Hindlimb muscle (tissue), 1 donor: ENCODE measurements around the gene GJA5. TPM values are rescaled to one million over a fixed set of nuclear protein-coding genes. Genes with fewer than 3 reads are reported as not detected.

Experiments
- DNase-seq: peaks from one replicate; pipeline ENCODE4 v3.0.0-alpha.2; 2013
- polyA plus RNA-seq: library from polyadenylated mRNA; unstranded; fragments of 120-200 nt; gene quantifications from one replicate; pipeline ENCODE4 v1.2.1, GENCODE V29; 2013; ENCODE audit not compliant: insufficient read length

The GJA5 gene
- 16.6 TPM for polyA plus RNA-seq

DNA sequence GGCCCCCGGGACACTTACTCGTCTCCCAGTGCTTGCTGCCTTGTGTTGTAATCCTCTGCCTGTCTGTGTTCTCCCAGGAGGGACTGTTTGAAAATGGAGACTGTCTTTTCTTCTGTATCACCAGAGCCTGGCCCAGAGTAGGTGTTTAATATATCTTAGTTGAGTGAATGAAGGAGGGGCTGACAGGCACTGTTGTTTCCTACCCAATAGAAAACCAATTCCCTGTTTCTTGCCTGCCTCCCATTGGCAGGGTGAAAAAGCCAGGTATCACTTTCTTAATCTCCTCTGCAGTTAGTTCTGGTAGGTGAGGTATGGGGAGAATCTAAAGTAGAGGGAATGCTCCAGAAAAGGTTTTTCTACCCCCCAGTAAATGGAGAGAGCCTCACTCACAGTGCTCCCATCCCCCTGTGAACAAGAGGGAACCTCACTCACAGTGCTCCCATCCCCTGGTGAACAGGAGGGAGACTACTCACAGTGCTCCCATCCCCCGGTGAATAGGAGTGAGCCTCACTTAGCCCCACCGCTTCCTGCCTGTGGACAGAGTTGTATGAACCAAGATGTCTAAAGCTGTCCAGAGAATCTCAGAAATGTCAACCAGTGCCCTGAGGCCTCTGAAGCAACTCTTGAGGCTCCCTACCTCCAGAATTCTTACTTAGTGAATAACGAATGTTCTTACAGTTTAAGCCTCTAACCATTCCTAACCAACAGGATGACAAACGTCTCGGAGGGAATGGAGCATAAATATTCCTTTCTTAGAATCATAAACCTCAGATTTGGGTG is at the start of gene GJA5:
GJA5 (minus strand) TSS at position 122 of the 780 bp plus-strand sequence. CDS start 1,364 bp downstream, outside the sequence.
- no peak for DNase-seq

DNA sequence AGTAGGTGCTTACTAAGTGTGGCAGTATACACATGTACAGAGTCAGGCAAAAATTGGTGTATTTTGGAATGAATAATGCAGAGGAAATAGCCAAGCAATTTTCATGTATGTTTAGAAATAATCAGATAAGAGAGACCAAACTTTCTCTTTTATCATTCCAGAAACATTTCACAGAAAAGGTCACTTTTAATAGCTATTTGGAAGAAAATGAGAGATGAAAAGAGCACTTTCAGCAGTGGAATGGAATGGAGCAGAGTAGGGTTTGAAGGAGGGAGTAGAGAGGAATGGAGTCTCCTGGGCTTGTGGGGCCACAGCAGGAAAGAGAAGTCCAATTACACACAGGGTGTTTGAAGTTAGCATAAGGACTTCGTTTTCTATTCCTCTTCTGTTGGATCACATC is 48.8 kb upstream of the GJA5 start:
- no peak for DNase-seq

DNA sequence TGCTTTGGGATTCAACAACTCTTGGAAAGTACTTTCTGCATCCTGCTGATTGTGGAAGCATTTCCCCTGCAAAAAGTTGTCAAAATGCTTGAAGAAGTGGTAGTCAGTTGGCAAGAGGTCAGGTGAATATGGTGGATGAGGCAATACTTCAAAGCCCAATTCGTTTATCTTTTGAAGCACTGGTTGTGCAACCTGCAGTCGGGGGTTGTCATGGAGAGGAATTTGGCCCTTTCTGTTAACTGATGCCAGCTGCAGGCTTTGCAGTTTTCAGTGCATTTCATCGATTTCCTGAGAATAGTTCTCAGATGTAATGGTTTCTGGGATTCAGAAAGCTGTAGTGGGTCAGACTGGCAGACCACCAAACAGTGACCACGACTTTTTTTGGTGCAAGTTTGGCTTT is 47.6 kb upstream of the GJA5 start:
- DNase-seq = no peak

DNA sequence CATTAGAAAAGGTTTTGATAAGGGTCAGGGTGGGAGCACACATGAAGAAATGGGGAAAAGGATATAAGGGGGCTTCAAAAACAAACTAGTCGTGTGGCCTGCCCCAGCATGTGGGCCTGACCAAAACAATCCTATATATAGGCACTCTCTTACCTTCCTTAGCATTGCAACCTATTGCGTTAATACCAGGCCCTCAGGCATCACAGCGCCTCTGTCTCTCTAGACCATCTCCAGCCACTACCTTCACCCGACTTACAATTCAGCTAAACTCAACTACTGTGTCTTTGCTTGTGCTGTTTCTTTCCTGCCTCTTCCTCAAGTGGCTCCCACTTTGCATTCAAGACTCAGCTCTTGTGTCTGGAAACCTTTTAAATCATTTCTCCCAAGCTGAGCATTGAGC is 47.0 kb upstream of the GJA5 start:
- no peak for DNase-seq

DNA sequence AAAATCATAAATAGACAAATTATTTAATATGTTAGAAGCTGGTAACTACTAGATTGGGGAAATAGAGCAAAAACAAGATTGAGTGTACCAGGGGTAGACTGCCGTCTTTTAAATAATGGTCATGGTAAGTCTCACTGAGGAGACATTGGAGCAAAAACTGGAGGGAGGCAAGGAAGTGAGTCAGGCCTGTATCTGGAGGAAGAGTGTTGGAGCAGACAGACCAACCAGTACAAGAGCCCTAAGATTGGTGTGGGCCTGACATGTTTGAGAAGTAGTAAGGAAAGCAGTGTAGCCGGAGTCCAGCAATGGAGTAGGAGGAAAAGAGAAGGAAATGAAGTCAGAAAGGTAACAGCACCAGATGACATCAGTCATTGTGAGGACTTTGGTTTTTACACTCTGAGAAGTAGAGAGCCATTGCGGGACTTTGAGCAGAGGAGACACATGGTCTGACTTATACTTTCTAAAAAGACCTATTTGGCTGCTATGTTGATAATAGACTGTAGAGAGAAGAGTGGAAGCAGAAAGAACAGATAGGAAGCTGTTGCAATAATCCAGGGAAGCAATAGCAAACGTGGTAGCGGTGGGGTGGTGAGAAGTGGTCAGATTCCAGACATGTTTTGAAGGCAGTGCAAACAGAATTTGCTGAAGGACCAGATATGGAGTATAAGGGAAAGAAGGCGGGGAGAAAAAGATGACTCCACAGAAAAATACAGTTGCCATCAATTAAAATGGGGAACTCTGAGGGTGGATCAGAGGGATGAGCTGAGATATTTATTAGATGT is 44.7 kb upstream of the GJA5 start:
- DNase-seq = no peak

DNA sequence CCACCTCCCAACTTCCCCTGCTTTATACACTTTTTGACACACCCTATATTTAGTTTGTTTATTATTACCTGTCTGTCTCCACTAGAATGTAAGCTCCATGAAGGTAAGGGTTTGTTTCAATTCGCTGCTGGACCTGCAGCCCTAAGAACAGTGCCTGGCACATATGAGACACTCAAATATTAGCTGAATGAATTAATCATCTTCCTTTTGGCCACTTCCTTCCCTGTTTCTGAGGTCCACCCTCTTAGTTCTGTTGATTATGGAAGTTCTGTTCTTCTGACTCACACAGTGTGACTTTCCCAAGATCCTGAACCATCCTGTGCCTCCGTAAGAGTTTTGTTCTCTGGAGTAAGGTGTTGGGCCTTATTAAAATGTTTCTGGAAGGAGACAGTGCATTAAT is 40.4 kb upstream of the GJA5 start:
- no peak for DNase-seq

DNA sequence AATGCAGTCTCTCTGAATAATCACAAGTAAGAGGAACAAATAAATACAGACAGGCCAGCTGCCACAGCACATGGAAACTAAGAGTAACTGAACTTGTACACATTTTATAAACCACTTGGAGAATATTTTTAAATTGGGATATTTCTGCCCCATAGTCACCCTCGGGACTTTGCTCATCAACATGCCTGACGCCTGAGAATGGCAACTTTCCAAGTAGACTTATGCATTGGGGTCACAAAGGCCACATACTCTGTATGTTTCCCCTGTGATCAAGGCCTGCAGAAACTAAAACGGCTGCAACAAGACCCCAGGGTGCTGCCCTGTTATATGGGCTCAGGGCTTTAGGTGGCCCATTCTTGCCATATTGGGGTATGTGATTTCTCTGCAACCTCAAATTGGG is 38.3 kb upstream of the GJA5 start:
- no peak for DNase-seq

DNA sequence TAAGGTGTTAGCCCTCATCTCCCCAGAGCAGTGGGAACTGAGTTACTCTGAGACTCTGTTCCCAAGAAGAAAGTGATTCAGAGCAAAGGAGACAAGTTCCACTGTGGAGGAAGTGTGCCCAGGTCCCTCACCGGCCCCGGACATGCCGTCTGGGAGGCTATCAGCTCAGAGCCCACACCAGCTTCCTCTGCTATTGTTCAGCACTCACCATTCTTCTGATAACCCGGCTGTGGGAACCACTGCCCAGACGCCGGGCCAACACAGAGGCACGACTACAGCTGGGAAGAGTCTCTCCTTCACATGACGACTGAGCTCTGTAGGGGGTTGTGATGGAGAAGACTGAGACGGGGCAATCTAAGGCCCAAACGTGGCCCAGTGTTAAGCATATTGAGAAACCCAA is 34.2 kb upstream of the GJA5 start:
- no peak for DNase-seq

DNA sequence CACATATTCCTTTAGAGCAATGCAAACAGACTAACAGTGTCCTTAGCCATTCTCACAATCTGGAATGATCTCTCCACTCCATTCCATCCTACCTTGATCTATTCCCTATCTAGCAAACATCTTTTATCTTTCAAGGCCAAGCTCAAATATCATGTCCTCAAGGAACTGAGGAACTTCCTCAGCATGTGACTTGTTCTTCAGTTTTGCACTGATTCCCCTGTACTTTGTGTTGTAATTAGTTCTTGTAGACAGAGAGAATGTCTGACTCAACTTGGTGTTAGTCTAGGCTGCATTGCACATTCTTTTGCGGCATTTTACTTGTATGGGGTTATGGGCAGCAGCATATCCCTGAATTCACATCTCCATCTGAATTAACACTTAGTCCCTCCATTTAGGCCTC is 31.5 kb upstream of the GJA5 start:
- no peak for DNase-seq

DNA sequence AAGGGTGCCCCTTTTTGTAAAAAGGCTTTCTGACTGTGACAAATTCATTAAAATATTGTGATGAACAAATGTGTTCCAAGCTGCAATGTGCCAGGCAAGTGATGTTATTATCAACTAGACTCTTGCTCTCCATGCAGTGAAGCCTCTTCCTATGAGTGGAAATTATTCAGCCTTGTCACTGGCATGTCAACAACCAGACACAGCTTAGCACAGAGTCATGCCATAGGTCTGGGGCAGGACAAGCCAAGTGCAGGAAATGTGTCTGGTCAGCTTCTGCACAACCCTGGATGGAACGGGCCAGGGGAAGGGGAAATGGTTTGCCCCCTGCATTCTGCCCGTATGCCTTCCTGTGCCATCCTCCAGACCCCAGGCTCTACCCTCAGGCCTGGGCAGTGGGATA is 27.4 kb upstream of the GJA5 start:
- no peak for DNase-seq

DNA sequence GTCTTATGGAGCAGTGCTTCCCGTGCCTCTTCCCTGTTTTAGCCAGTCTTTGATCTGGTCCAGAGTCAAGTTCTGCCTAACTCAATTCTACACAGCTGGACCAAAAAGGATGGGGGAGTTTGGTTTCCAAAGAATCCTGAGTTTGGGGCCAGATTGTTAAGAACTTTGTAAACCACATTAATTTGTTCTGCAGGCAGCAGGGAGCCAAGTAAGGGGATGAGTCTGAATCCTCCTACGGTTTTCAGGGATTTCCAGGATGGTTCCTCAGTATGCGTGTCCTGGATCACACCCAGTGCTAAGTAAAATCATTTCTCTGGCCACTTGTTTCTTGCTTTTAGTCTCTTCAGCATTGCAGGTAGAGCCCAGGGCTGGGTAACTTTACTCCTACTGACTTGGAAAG is 26.1 kb upstream of the GJA5 start:
- DNase-seq = peak; percentile 6

DNA sequence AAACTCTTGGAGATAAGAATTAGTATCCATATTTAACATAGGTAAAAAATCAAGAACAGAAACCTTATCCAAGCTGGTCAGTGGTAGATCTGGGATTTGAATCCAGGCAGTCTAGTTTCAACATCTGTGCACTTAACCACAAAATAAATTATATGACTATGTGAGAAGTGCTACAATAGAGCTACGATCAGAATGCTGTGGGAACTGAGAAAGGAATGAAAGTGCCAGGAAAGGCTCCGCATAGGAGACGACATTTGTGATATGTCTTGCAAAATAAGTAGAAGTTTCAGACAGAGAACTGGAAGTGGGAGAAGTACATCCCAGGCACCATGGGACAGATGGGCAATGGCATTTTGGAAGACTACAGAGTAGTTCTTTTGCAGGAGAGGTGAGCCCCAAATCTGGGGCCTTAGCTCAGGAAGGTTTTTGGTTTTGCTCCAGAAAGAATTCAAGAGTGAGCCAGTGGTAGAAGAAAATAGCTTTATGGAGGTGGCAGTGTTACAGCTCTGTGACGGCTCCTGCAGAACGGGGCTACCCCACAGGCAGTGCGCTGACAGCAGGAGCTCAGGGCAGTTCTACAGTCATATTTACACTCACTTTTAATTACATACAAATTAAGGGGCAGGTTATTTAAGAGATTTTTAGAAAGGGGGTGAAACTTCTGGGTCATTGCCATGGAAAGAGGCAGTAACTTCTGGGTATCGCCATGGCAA is 25.5 kb upstream of the GJA5 start:
- DNase-seq = no peak

DNA sequence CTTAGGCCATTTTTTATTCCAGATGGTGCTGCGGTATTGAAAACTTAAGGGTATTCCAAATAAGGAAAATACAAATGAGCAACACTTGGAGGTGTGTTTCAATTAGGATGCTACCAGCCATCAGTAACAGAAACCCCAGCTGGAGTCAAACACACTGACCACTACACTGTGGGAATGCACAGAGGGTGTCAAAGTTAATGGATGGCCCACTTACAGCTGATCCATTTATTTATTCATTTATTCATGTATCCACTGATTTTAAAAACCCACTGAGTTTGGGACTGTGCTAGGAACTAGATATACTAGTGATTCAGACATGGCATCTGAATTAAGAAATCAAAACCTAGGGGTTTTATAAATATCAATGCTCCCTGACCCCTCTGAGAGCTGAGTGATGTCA is 24.5 kb upstream of the GJA5 start:
- no peak for DNase-seq

DNA sequence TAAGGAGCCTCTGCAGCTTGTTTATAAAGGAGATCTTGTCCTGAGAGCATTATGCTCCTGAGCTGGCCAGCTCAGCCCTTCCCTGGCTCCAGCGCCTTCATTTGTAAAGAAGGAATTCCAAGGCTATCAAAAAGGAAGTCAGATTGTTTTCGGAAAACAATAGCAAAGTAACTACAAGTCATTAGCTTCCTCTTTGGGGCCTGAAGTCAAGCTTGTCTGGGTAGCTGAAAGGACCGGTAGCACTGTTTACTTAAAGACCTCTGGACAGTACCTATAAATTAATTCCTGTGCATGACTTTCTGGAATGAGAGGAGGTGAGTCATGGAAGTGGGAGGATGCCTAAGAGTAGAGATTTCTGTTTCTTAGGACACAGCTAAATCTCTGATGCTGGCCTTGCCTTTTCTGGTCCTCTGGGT is 20.7 kb upstream of the GJA5 start:
- DNase-seq = no peak

DNA sequence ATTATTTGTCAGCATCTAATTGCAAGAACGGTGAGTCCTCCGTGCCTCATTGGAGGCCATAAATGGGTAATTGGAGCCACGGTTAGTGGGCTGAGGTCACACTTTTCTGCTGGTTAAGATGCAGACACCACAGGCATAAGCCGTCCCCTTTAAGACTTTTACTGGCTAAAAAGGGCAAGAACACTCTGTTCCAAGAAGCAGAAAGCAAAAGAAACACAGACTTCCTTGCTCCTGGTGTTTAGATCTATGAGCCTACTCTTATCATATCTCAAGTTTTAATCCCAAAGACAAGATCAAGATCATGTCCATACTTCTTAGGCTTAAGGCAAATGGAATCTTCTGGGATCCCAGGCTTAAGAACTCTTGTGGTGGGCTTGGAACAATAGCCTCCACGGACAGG is 17.3 kb upstream of the GJA5 start:
- no peak for DNase-seq

DNA sequence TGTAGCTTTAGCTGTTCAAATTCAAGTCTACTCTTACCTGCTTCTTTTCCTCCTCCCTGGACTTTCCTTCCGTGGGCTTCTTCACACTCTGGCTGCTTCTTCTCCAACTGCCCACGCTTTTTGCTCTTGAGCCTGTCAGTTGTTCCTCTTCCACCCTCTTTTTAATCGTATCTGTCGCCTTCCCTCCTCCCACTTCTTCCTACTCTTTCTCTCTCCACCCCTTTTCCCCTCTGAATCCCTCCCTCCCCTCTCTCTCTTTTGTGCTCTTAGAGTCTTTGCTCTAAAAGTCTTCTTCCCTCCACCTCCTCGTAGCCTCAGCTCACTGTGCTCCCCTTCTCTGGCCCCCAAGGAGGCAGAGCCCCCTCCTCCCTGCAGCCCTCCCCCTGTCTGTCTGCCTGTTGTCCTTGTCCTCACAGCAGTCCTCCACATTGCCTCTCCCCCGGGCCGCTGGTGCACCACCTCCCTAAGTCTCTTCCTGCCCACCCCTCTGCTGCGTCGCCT is 12.9 kb upstream of the GJA5 start:
- no peak for DNase-seq

DNA sequence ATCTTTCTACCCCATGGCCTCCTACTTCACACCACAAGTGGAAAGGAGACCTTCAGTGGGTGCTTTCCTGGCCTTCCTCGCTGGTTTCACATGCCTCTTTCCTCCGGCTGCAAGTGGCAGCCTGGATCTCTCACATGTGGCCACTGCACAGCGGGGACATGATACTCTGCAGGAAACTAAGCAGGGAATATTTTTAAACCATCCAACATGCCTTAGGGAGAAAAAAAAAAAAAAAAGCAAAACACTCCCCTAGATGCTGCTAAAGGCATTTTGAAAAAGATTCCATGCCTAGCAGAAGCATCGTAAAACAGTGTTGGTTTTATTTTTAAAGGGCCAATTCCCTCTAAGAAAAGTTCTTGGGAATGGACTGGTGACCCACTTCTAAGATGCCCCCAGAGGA is 12.2 kb upstream of the GJA5 start:
- no peak for DNase-seq

DNA sequence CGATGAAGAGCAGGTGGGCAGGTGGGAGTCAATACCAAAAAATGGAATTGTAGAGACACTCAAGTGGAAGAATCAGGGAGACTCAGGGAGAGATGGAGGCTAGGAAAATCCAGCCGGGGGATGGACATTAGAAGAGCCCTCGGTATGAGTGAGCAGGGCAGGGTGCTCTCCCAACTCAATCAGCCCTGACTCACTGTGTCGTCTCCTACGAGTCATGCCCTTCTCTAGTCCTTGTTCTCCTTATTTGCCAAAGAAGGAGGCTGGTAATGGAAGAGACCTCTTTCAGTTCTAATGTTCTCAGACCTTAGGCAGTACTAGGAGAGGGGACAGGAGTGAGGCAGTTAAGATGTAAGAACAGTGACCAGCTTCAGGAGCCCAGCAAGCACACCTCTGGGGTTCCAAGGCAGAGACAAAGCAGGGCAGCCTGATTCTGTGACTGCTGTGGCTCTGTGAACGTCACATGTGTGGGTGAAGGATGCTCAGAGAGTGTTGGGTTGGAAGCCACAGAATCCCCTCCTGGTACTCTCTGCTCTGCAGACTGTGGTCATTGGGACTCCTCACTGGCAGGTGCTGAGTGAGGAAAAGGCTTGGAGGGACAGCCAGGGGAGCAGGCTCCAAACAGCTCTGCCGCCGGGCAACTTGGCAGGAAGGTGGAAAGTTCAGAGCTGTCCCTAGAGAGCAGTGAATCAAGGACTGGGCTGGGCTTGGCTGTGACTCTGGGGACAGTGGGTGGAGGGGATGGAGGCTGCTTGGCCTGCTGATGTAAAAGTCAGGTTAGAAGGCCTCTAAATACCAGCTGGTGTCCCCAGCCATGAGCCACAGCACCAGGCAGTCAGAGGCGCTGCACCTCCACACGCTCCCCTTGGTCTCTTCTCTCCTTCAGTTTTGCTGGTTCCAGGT is 11.1 kb upstream of the GJA5 start:
- no peak for DNase-seq

DNA sequence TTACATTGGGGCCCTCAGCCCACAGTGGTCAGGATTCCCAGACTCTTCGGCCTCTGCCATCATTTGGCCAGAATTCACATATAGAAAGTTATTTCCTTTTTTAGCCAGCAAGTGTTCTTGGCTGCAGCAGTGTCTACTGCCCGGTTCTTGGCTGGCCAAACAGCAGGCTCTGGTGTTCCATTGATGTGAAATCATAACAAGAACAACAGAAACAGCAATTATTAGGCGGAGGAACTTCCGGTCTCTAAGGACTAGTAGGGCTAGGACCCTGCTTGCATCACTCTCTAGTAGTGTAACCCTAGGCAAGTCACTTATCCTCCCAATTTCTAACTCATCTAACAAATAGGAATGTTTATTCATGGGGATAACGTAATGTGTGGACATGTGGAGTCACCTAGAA is 8.7 kb upstream of the GJA5 start:
- no peak for DNase-seq

DNA sequence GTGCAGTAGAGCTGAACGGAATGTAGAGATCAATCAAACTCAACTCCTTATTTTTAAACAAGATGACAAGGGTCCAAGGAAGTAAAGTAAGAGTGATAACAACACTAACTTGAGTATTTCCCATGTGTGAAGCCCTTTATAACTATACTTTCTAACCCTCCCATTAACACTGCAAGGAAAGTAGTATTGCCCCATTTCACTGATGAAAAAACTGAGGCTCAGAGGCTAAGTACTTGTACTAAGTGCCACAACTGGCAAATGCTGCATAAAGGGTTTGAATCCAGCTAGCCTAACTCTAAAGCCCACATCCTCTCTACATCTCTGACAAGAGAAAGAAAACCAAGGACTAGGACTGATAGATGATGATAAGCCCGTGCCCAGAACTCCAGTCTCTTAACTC is 8.2 kb upstream of the GJA5 start:
- no peak for DNase-seq

DNA sequence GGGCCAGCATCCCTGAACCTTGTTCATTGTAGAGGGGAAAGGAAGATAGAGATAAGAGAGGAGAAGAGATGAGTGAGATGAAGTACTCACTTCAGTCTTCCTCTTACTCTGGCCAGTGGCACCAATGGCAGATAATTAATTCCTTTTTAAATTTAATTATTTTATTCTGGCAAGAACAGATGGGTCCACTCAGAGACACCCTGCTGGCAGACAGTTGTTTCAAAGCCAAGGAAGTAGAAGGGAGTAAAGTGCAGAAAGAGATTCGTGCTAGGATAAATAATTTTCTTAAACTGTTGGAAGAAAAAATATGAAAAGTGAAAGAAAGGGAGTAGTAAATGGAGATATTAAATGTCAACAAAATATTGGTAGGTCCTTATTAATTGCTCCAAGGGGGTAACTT is 7.7 kb upstream of the GJA5 start:
- no peak for DNase-seq
